Gastroesophageal sphincter (tissue), 3 donors: ENCODE measurements around the gene GRM7.

Experiments used
- EP300 ChIP-seq: sonication (generic); formaldehyde crosslinking; IDR thresholded peaks from one replicate; pipeline ENCODE4 v1.6.1; 2017; ENCODE audit warnings: antibody characterized with exemption, mild to moderate bottlenecking
- POLR2A ChIP-seq, 2 donors: fragments of 450-650 bp; IDR thresholded peaks; one replicate each; pipeline ENCODE4 v1.6.1; 2017; ENCODE audit warnings: antibody characterized with exemption in 2 of 2, mild to moderate bottlenecking in 2 of 2, moderate library complexity in 1 of 2
- POLR2AphosphoS5 ChIP-seq: sonication (generic); formaldehyde crosslinking; IDR thresholded peaks from one replicate; pipeline ENCODE4 v1.6.1; 2017; ENCODE audit warnings: antibody characterized with exemption
- TF ChIP-seq, protein P1 (sequence below), 4 experiments: fragments of 200-600 bp in 2 of 4; fragments of 450-650 bp in 2 of 4; sonication (generic) in 1 of 4; IDR thresholded peaks; one replicate each; pipeline ENCODE4 v1.5.1; 2017 to 2019; ENCODE audit warnings: antibody characterized with exemption in 4 of 4, mild to moderate bottlenecking in 2 of 4, moderate library complexity in 2 of 4

DNA sequence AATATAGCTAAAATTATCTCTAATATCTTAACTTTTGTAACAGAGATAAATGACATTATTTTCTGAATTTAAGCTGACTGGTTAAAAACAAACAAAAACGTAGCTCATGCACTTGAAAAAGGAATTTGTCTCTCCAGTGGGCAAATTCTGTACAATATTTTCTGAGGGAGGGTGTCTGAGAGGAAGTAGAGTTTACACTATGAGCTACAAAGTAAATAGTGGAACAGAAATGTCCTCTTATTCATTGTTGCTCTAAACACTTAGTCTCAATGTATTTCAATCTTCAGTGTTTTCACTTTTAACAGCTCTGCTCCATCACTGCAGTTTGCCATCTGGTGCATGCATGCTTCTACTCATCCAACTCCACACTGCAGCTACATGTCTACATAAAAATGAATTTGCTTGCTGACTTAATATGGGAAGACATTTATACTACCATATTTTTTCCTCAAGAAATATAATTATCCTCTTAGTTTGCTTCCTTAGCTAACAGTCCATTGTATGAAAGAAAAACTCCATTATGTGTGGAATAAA lies 823.3 kb downstream of the GRM7 start:
- TF ChIP-seq POLR2A (IDR thresholded peaks at IDR 0.05) (no peak), POLR2AphosphoS5 (no peak), EP300 (no peak)
- TF ChIP-seq, protein P1, sequence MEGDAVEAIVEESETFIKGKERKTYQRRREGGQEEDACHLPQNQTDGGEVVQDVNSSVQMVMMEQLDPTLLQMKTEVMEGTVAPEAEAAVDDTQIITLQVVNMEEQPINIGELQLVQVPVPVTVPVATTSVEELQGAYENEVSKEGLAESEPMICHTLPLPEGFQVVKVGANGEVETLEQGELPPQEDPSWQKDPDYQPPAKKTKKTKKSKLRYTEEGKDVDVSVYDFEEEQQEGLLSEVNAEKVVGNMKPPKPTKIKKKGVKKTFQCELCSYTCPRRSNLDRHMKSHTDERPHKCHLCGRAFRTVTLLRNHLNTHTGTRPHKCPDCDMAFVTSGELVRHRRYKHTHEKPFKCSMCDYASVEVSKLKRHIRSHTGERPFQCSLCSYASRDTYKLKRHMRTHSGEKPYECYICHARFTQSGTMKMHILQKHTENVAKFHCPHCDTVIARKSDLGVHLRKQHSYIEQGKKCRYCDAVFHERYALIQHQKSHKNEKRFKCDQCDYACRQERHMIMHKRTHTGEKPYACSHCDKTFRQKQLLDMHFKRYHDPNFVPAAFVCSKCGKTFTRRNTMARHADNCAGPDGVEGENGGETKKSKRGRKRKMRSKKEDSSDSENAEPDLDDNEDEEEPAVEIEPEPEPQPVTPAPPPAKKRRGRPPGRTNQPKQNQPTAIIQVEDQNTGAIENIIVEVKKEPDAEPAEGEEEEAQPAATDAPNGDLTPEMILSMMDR (IDR thresholded peaks at IDR 0.05) = no peak
